OCI-LY1 (cell line): ENCODE data around the gene MAPK1IP1L.

ENCODE experiments used
- CTCF ChIP-seq: fragments of 200-600 bp; sonication (generic), shearing (Covaris generic); IDR thresholded peaks from 2 replicates; pipeline ENCODE4 v1.5.1; 2017; ENCODE audit warnings: mild to moderate bottlenecking, antibody characterized with exemption, low read length, moderate library complexity, mixed read lengths
- EZH2 ChIP-seq: fragments of 200-600 bp; sonication (generic), shearing (Covaris generic); IDR thresholded peaks from 2 replicates; pipeline ENCODE4 v1.8.0; 2017; ENCODE audit warnings: borderline replicate concordance, mixed run types, mild to moderate bottlenecking, antibody characterized with exemption, low read length, moderate library complexity, mixed read lengths

GRCh38 chr14:55084401-55085059 lies 33.1 kb downstream of the MAPK1IP1L start:
- TF ChIP-seq CTCF (no peak), EZH2 (no peak)
